Activated naive CD4-positive, alpha-beta T cell treated with Interleukin-2 at 50 U/mL for 16 hours (primary cell): ENCODE measurements around the gene SYT4.
"Not testable (repeated sequence)": the region's sequence is repeated elsewhere in the genome, so short reads cannot be mapped to it uniquely, and the experiment has no call there.

ENCODE experiments used
- DNase-seq: peaks from one replicate; pipeline ENCODE4 v3.0.0-alpha.2; 2020

The SYT4 gene

GRCh38 chr18:43277164-43277600, at the start of gene SYT4:
Gene SYT4 (minus strand): TSS chr18:43277490. CDS start chr18:43277281, 209 bp downstream.
- DNase-seq, result no peak

GRCh38 chr18:43322132-43322531, 44.8 kb upstream of the SYT4 start:
- DNase-seq, result no peak

- DNase-seq, result no peak
These were observed 37.7 kb upstream of the SYT4 start for GRCh38 chr18:43314941-43315340.

GRCh38 chr18:43312891-43313290, 35.6 kb upstream of the SYT4 start:
- no peak for DNase-seq

GRCh38 chr18:43310239-43310638, 32.9 kb upstream of the SYT4 start:
- DNase-seq, result no peak

GRCh38 chr18:43303376-43303775, 26.1 kb upstream of the SYT4 start:
- no peak for DNase-seq

- DNase-seq, result not testable (repeated sequence)
These were observed 8.9 kb upstream of the SYT4 start for GRCh38 chr18:43286187-43286586.

GRCh38 chr18:43283299-43283698, 6.0 kb upstream of the SYT4 start:
- DNase-seq, result no peak

GRCh38 chr18:43279015-43279744, 1.9 kb upstream of the SYT4 start:
- DNase-seq, result no peak

GRCh38 chr18:43278355-43278754, 1.1 kb upstream of the SYT4 start:
- no peak for DNase-seq

- no peak for DNase-seq
These were observed 799 bp downstream of the SYT4 start for GRCh38 chr18:43276491-43276890.

- DNase-seq, result no peak
These were observed 1.7 kb downstream of the SYT4 start for GRCh38 chr18:43275546-43275945.

- no peak for DNase-seq
These were observed 2.8 kb downstream of the SYT4 start for GRCh38 chr18:43274526-43274925.

- DNase-seq, result no peak
These were observed 5.5 kb downstream of the SYT4 start for GRCh38 chr18:43271593-43272432.

GRCh38 chr18:43267818-43268217, 9.5 kb downstream of the SYT4 start:
- no peak for DNase-seq

- DNase-seq, result no peak
These were observed 11.8 kb downstream of the SYT4 start for GRCh38 chr18:43265465-43265864.

GRCh38 chr18:43248610-43249249, 28.6 kb downstream of the SYT4 start:
- DNase-seq, result no peak

GRCh38 chr18:43247944-43248343, 29.3 kb downstream of the SYT4 start:
- no peak for DNase-seq

- no peak for DNase-seq
These were observed 38.9 kb downstream of the SYT4 start for GRCh38 chr18:43238429-43238828.

GRCh38 chr18:43236921-43237320, 40.4 kb downstream of the SYT4 start:
- DNase-seq, result no peak

GRCh38 chr18:43234889-43235288, 42.4 kb downstream of the SYT4 start:
- DNase-seq, result no peak

- no peak for DNase-seq
These were observed 54.8 kb downstream of the SYT4 start for GRCh38 chr18:43222501-43222900.

- DNase-seq, result no peak
These were observed 56.6 kb downstream of the SYT4 start for GRCh38 chr18:43220691-43221090.
